CD4-positive, alpha-beta T cell treated with Interleukin-6 for 4 hours (primary cell): Measurements from ENCODE around the gene STMND1.
"Not testable (repeated sequence)": the region's sequence is repeated elsewhere in the genome, so short reads cannot be mapped to it uniquely, and the experiment has no call there.

Experiments used
- DNase-seq: peaks from one replicate; pipeline ENCODE4 v3.0.0-alpha.2; 2020; ENCODE audit warnings: mixed read lengths

Gene STMND1

DNA sequence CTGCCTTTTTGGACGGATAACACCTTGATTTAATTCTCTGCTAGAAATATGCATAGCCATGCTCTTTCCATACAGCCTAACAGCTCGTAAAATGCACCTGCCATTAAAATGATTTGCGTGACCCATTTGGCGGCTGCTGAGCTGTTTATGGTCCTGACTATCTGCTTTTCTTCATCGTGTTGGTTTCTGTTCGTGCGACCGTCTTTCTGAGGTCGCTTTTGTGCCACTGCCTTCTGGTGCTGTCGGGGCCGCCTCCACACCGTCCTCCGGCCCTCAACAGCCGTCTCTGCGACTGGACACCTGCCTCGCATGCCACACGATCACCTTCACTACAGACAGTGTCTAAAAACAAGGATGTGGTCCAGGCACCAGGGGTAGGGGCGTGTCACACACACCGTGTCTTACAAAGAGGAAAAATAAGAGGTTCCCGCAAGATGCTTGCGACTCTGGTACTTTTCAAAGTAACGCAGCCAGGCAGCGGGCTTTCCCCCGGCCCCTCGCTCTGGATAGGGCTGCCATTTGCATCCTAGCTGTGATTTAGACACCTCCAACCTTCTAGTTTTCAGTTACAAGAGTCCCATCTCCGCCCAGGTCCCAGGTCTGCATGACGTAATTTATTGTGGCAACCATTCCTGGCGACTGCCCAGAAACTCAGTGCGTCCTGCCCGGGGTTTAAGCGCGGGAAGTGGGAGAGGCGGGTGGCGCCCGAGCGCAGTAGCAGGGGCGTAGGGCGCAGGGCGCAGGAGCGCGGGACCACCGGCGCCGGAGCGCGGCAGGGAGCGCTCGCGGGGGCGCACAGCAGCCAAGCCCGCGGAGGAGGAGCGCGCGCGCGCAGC is at the start of gene STMND1:
STMND1 (plus strand) TSS at position 629 of the 836 bp plus-strand sequence. CDS start 208 bp downstream, outside the sequence.
- DNase-seq, result no peak

DNA sequence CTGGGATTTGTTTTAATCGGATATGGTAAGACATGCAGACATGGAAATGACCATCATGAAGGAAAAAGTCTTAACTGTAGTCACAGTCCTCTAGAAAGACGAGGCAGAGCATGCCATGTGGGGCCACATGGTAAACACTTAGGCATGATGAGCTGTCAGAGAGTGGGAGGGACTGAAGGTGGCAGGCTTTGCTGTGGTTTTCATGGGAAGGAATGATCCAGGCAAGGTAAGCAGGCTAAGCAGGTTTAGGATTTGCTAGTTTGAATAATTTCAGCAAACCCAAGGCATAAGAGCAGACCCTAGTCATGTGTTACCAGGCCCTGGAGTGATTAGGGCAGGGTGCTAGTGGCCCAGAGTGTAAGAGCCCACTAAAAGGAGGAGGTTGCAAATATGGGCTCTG is 47.2 kb upstream of the STMND1 start:
- DNase-seq, result no peak

DNA sequence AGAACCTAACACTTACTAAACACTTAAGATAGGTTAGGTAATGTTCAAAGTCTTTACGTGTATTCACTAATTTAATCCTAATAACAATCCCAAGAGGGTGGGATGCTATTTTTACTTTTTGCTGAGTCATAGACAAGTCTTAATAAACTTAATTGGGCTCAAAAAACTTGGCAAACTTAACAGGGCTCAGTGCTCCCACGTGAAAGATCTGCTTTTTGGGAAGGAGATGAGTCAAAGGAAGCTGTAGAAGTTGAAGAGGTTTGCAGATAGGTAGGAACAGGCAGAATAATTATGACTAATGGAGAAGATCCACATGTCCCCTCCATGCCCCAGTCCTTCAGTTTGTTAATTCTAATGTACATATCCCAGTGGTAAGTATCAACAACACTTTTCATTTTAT is 44.5 kb upstream of the STMND1 start:
- no peak for DNase-seq

DNA sequence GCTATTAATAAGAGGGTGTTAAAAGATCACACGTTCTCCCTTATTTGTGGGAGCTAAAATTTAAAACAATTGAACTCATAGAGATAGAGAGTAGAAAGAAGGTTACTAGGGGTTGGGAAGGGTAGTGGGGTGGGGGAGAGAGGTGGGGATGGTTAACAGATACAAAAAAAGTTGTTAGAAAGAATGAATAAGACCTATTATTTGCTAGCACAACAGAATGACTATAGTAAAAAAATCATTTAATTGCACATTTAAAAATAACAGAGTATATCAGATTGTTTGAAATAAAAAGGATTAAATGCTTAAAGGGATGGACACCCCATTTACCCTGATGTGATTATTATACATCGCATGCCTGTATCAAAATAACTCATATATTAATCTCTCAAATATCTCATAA is 43.3 kb upstream of the STMND1 start:
- no peak for DNase-seq

GRCh38 chr6:17059022-17059421 is 42.8 kb upstream of the STMND1 start:
- DNase-seq, result no peak

DNA sequence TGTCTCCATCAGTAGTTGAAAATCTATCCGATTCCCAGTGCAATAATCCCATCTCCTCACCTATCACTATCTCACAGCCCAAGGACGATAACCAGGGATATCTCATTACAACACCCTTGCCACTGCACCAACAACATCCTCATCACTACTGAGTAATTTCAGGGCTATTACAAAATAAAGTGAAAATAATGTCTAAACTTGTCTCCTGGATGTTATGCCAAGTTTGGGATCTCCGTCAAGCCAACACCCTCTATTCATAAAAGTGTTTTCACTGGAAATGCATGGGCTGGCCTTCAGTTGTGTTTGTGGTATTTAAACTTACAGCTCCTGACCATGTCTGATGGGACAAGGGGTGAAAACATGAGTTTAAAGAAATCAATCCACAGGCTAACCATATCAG is 42.0 kb upstream of the STMND1 start:
- no peak for DNase-seq

DNA sequence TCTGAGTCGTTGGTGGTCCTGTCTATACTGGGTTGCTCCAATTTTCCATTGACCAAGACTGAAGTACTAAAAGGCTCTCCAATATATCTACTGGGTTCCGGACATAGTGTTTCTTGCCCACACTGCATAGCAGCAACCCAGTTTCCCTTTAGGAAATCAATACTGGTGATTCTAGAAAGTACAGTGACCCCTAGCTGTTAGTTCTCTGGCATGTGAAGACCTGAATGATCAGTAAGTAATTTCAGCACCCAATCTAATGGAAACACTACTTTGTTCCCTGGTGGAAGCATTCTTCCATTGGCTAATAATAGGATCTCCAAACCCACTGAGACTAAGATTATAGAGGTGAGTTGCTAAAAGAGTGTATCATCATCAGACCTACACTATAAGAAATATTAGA is 40.8 kb upstream of the STMND1 start:
- no peak for DNase-seq

- DNase-seq, result no peak
Observed at GRCh38 chr6:17062871-17063440, 38.9 kb upstream of the STMND1 start.

- no peak for DNase-seq
Observed at GRCh38 chr6:17064975-17065374, 36.9 kb upstream of the STMND1 start.

DNA sequence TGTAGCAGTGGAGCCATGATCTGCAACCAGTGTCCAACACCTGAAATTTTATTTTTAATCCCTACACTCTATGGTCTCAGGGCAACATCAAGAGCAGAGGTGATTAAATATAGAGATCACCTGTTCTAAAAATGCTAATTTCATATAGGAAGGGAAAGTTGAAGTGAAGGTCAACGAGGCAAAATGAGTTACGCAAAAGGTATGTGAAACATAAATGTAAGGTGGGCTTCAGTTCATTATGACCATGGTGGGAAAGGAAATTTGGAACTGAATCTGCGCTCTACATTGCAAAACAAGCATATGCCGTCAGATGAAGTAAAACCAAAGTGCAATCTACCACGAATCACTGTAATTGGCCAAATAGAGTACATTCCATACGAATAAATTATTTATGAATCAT is 35.2 kb upstream of the STMND1 start:
- no peak for DNase-seq

DNA sequence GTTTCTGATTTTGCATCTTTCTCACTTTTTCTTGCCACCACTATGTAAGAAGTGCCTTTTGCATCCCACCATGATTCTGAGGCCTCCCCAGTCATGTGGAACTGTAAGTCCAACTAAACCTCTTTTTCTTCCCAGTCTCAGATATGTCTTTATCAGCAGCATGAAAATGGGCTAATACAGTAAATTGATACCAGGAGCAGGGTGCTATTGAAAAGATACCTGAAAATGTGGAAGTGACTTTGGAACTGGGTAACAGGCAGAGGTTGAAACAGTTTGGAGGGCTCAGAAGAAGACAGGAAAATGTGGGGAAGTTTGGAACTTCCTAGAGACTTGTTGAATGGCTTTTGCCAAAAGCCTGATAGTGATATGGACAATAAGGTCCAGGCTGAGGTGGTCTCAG is 32.9 kb upstream of the STMND1 start:
- DNase-seq, result not testable (repeated sequence)

DNA sequence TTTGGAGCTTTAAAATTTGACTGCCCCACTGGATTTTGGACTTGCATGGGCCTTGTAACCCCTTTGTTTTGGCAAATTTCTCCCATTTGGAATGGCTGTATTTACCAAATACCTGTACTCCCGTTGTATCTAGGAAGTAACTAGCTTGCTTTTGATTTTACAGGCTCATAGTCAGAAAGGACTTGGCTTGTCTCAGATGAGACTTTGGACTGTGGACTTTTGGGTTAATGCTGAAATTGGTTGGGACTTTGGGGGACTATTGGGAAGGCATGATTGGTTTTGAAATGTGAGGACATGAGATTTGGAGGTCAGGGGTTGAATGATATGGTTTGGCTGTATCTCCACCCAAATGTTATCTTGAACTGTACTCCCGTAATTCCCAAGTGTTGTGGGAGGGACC is 31.4 kb upstream of the STMND1 start:
- not testable (repeated sequence) for DNase-seq

GRCh38 chr6:17073596-17073995 is 28.3 kb upstream of the STMND1 start:
- DNase-seq, result not testable (repeated sequence)

DNA sequence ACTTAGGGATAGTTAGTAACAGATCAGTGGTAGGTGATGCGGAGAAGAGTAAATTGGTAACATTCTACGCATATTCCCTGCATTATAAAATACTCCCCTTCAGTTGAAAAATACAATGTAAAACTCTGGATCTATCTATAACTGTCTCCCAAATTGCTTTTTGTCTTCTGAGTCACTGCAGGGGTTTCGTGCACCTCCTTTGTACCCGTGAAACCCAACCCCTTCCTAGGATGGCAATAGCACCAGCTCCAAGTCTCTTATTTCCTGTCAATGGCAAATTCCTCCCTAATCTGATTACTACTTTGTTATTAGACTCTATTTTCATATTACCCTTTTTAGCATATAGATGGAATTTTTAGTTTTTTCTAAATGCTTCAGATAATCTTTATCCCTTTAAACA is 20.6 kb upstream of the STMND1 start:
- no peak for DNase-seq

GRCh38 chr6:17081860-17082508 is 19.9 kb upstream of the STMND1 start:
- no peak for DNase-seq

- DNase-seq, result no peak
Observed at GRCh38 chr6:17083397-17083796, 18.5 kb upstream of the STMND1 start.

GRCh38 chr6:17086469-17086868 is 15.4 kb upstream of the STMND1 start:
- DNase-seq, result peak; percentile 6

GRCh38 chr6:17088091-17088611 is 13.7 kb upstream of the STMND1 start:
- no peak for DNase-seq

GRCh38 chr6:17091122-17091521 is 10.7 kb upstream of the STMND1 start:
- DNase-seq, result no peak

- no peak for DNase-seq
Observed at GRCh38 chr6:17093686-17094085, 8.2 kb upstream of the STMND1 start.

DNA sequence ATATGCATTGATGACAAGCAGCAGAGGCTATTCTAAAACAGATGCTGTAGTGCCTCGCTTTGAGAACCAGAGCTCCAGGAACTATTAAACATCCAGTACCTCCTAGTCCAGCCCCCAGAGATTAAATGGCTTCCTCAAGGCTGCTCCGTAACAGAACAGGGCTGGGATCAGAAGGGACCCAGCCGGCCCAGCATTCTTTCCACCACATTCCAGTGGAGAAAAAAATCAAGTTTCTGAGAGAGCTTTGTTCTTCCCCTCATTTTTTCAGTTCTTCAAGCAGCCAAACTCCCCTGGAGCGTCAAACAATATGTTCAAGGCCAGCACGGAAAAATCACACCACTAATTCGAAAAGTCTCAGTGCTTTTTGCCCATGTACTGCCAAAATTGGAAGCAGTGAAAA is 5.8 kb upstream of the STMND1 start:
- DNase-seq, result no peak

GRCh38 chr6:17096652-17097051 is 5.2 kb upstream of the STMND1 start:
- no peak for DNase-seq

- no peak for DNase-seq
Observed at GRCh38 chr6:17097982-17098381, 3.9 kb upstream of the STMND1 start.

- no peak for DNase-seq
Observed at GRCh38 chr6:17098538-17098937, 3.3 kb upstream of the STMND1 start.
